AG04450 (cell line): ENCODE data around the gene HSPB1. TPM values are rescaled to one million over a fixed set of nuclear protein-coding genes. Genes with fewer than 3 reads are reported as not detected.

Experiments used
- CTCF ChIA-PET: fragments of 300-600, 350-600 bp; formaldehyde crosslinking; extraction: SDS; loops from one replicate; lab custom pipeline; 2022; ENCODE audit warnings: antibody characterized with exemption, inconsistent platforms; lab: Charles Lee
- POLR2A ChIA-PET: fragments of 350-600 bp; formaldehyde crosslinking; extraction: SDS; loops from one replicate; lab custom pipeline; 2021; ENCODE audit warnings: antibody characterized with exemption, inconsistent platforms; lab: Yijun Ruan, JAX
- DNase-seq: peaks from one replicate; pipeline ENCODE4 v3.0.0-alpha.2; 2011; ENCODE audit warnings: low read depth, low spot score
- H3K27ac ChIP-seq: one replicate; pipeline ENCODE4 v1.5.1; 2012; ENCODE audit warnings: low read depth, low read length, control low read depth
- H3K27me3 ChIP-seq: one replicate; pipeline ENCODE4 v1.6.0; 2012; ENCODE audit warnings: low read length; ENCODE audit not compliant: control insufficient read depth, insufficient read depth
- H3K4me3 ChIP-seq: 2 replicates; pipeline ENCODE4 v1.5.1; 2011; ENCODE audit warnings: mild to moderate bottlenecking, low read depth, low read length, control low read depth
- H3K9me3 ChIP-seq: 2 replicates; pipeline ENCODE4 v1.5.1; 2012; ENCODE audit warnings: low read length; ENCODE audit not compliant: control insufficient read depth, insufficient read depth
- polyA plus RNA-seq: library from polyadenylated mRNA; depleted of rRNA; stranded (reverse); fragments of >200 nt; gene quantifications from 2 replicates; pipeline ENCODE4 v1.2.3, GENCODE V29; 2011
- TF ChIP-seq, protein P1 (sequence below): IDR thresholded peaks from 2 replicates; pipeline ENCODE4 v1.5.1; 2011; ENCODE audit warnings: low read depth, low read length, control low read depth, inconsistent platforms

The HSPB1 gene
- polyA plus RNA-seq, 1 experiment = 290 TPM

- peaks cover 78% of the 10 kb centered on the region for H3K27me3 ChIP-seq
- CTCF ChIA-PET = no interaction called here
Measured at GRCh38 chr7:76272142-76272541, 30.3 kb upstream of the HSPB1 start.

DNA sequence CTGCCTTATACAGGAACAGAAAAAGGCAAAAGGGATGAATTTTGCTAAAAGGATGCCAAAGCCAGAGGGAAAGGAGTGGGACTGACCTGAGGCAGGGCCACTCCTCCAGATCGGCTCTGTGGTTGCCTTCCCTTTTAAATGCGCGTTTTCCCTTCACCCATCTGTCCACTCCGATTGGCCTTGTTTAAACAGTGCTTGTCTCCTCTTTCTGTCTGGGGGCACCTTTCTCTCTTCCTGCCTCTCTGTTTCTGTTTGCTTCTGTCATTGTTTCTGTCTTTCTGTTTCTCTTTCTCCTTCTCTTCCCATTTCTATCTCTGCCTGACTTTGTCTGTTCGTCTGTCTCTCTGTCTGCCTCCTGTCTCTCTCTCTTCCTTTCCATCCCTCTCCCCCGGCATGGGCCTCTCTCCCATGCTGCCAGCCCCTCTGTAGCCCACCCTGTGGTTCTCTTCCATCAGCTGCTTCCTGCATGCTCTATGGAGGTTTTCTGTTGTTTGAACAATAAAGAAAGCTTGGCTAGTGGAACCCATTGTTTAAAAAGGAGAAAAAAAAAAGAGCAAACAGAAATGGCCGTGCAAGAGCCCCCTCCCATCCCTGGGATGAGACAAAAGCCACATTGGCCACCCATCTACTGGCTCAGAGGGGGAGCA, 29.5 kb upstream of the HSPB1 start:
- POLR2A ChIA-PET = interaction anchor here (0.6 kb wide), 1 partner anchor 464 kb away, joined by 4 read pairs; no protein-coding TSS in a partner anchor
- Histone ChIP-seq H3K4me3 (no peak overlapping the region), H3K27me3 (peaks cover 77% of the 10 kb centered on the region), H3K27ac (no peak overlapping the region), H3K9me3 (no peaks in the 10 kb centered on the region; the same call in 1 of the 2 replicates)
- TF ChIP-seq, protein P1, sequence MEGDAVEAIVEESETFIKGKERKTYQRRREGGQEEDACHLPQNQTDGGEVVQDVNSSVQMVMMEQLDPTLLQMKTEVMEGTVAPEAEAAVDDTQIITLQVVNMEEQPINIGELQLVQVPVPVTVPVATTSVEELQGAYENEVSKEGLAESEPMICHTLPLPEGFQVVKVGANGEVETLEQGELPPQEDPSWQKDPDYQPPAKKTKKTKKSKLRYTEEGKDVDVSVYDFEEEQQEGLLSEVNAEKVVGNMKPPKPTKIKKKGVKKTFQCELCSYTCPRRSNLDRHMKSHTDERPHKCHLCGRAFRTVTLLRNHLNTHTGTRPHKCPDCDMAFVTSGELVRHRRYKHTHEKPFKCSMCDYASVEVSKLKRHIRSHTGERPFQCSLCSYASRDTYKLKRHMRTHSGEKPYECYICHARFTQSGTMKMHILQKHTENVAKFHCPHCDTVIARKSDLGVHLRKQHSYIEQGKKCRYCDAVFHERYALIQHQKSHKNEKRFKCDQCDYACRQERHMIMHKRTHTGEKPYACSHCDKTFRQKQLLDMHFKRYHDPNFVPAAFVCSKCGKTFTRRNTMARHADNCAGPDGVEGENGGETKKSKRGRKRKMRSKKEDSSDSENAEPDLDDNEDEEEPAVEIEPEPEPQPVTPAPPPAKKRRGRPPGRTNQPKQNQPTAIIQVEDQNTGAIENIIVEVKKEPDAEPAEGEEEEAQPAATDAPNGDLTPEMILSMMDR = no peak
- CTCF ChIA-PET = interaction anchor here (0.6 to 1.8 kb wide), 2 partner anchors 8 to 10 kb away, joined by 3 to 9 read pairs; no protein-coding TSS in a partner anchor
- DNase-seq = no peak

More at GRCh38 chr7:76272142-76272541, 30.3 kb upstream of the HSPB1 start:
- H3K27ac ChIP-seq = no peak overlapping the region
- POLR2A ChIA-PET = interaction anchor here (0.6 kb wide), 1 partner anchor 463 kb away, joined by 4 read pairs; no protein-coding TSS in a partner anchor
- DNase-seq = no peak
- TF ChIP-seq, protein P1 = no peak
- no peak overlapping the region for H3K4me3 ChIP-seq
- H3K9me3 ChIP-seq = no peaks in the 10 kb centered on the region

- Histone ChIP-seq H3K27me3 (peaks cover 76% of the 10 kb centered on the region), H3K27ac (no peak overlapping the region), H3K9me3 (no peaks in the 10 kb centered on the region; the same call in 1 of the 2 replicates), H3K4me3 (no peak overlapping the region)
- CTCF ChIA-PET = interaction anchor here (1.8 kb wide), 1 partner anchor 11 kb away, joined by 9 read pairs; no protein-coding TSS in a partner anchor
- DNase-seq = no peak
- TF ChIP-seq, protein P1 = no peak
- POLR2A ChIA-PET = no interaction called here
Measured at GRCh38 chr7:76273503-76273902, 29.0 kb upstream of the HSPB1 start.

- H3K4me3 ChIP-seq = no peak overlapping the region
- CTCF ChIA-PET = no interaction called here
- H3K27ac ChIP-seq = no peak overlapping the region
- H3K27me3 ChIP-seq = peaks cover 60% of the 10 kb centered on the region
- POLR2A ChIA-PET = no interaction called here
- no peak for DNase-seq
- TF ChIP-seq, protein P1 = no peak
- no peaks in the 10 kb centered on the region; the same call in 1 of the 2 replicates for H3K9me3 ChIP-seq
Measured at GRCh38 chr7:76278540-76278939, 23.9 kb upstream of the HSPB1 start.

GRCh38 chr7:76280408-76280807, 22.1 kb upstream of the HSPB1 start:
- Histone ChIP-seq H3K9me3 (no peaks in the 10 kb centered on the region; the same call in 1 of the 2 replicates), H3K4me3 (no peak overlapping the region), H3K27ac (no peak overlapping the region), H3K27me3 (peaks cover 45% of the 10 kb centered on the region)
- ChIA-PET CTCF (no interaction called here), POLR2A (no interaction called here)
- no peak for DNase-seq
- TF ChIP-seq, protein P1 = no peak
